Measurements from ENCODE around the gene PPARGC1A.

PPARGC1A gene

GRCh38 chr4:23881674-23882337 is 8.0 kb downstream of the PPARGC1A start:
- DNase-seq (ENCODE audit: low read depth, low spot score), result no peak

GRCh38 chr4:23881052-23881501 is 8.8 kb downstream of the PPARGC1A start:
- DNase-seq (ENCODE audit: low read depth, low spot score), result no peak

- no peak for DNase-seq (ENCODE audit: low read depth, low spot score)
Observed at GRCh38 chr4:23878912-23879732, 10.7 kb downstream of the PPARGC1A start.

GRCh38 chr4:23878246-23878891 is 11.5 kb downstream of the PPARGC1A start:
- no peak for DNase-seq (ENCODE audit: low read depth, low spot score)

GRCh38 chr4:23877758-23878229 is 12.1 kb downstream of the PPARGC1A start:
- no peak for DNase-seq (ENCODE audit: low read depth, low spot score)

- no peak for DNase-seq (ENCODE audit: low read depth, low spot score)
Observed at GRCh38 chr4:23876418-23877089, 13.3 kb downstream of the PPARGC1A start.

GRCh38 chr4:23875317-23875716 is 14.5 kb downstream of the PPARGC1A start:
- DNase-seq (ENCODE audit: low read depth, low spot score), result no peak

- no peak for DNase-seq (ENCODE audit: low read depth, low spot score)
Observed at GRCh38 chr4:23874536-23874901, 15.3 kb downstream of the PPARGC1A start.

- DNase-seq (ENCODE audit: low read depth, low spot score), result no peak
Observed at GRCh38 chr4:23873717-23874535, 15.9 kb downstream of the PPARGC1A start.

GRCh38 chr4:23871426-23871825 is 18.4 kb downstream of the PPARGC1A start:
- DNase-seq (ENCODE audit: low read depth, low spot score), result no peak

- DNase-seq (ENCODE audit: low read depth, low spot score), result no peak
Observed at GRCh38 chr4:23866450-23867075, 23.3 kb downstream of the PPARGC1A start.

- DNase-seq (ENCODE audit: low read depth, low spot score), result no peak
Observed at GRCh38 chr4:23861897-23862296, 27.9 kb downstream of the PPARGC1A start.

- no peak for DNase-seq (ENCODE audit: low read depth, low spot score)
Observed at GRCh38 chr4:23860919-23861318, 28.9 kb downstream of the PPARGC1A start.

- no peak for DNase-seq (ENCODE audit: low read depth, low spot score)
Observed at GRCh38 chr4:23857367-23857959, 32.4 kb downstream of the PPARGC1A start.

GRCh38 chr4:23856630-23857029 is 33.2 kb downstream of the PPARGC1A start:
- DNase-seq (ENCODE audit: low read depth, low spot score), result no peak

- DNase-seq (ENCODE audit: low read depth, low spot score), result no peak
Observed at GRCh38 chr4:23855912-23856605, 33.8 kb downstream of the PPARGC1A start.

GRCh38 chr4:23853986-23854660 is 35.7 kb downstream of the PPARGC1A start:
- DNase-seq (ENCODE audit: low read depth, low spot score), result no peak

GRCh38 chr4:23851464-23851863 is 38.4 kb downstream of the PPARGC1A start:
- DNase-seq (ENCODE audit: low read depth, low spot score), result no peak

- DNase-seq (ENCODE audit: low read depth, low spot score), result no peak
Observed at GRCh38 chr4:23847158-23847557, 42.7 kb downstream of the PPARGC1A start.
